ENCODE data around the gene BATF2. TPM values are rescaled to one million over a fixed set of nuclear protein-coding genes. Genes with fewer than 3 reads are reported as not detected.

BATF2 gene
- polyA plus RNA-seq, 1 experiment: 1.5 TPM

- CTCF ChIA-PET: interaction anchor here (1.3 to 2.3 kb wide), 2 partner anchors 12 to 38 kb away, joined by 3 to 6 read pairs; partner anchors contain the start of gene ARL2
- POLR2A ChIA-PET: no interaction called here
- Histone ChIP-seq H3K36me3 (ENCODE audit: control insufficient read depth, insufficient read depth, low read length) (no peaks in the 10 kb centered on the region), H3K27me3 (ENCODE audit: control insufficient read depth, insufficient read depth, low read length) (0 out of 2 replicates have a peak, but pooled peaks cover 1% of the 10 kb centered on the region), H3K4me3 (ENCODE audit: low read depth, low read length) (no peak overlapping the region)
- no peak for DNase-seq (ENCODE audit: low read depth)
- no peak for TF ChIP-seq CTCF (IDR thresholded peaks at IDR 0.05; ENCODE audit: insufficient read depth, low read depth, low read length)
Measured at GRCh38 chr11:64976651-64977050, 20.1 kb downstream of the BATF2 start.

GRCh38 chr11:64974124-64974523, 22.6 kb downstream of the BATF2 start:
- Histone ChIP-seq H3K36me3 (ENCODE audit: control insufficient read depth, insufficient read depth, low read length) (no peaks in the 10 kb centered on the region), H3K4me3 (ENCODE audit: low read depth, low read length) (no peak overlapping the region), H3K27me3 (ENCODE audit: control insufficient read depth, insufficient read depth, low read length) (0 out of 2 replicates have a peak, but pooled peaks cover 1% of the 10 kb centered on the region)
- TF ChIP-seq CTCF (IDR thresholded peaks at IDR 0.05; ENCODE audit: insufficient read depth, low read depth, low read length): no peak
- POLR2A ChIA-PET: no interaction called here
- CTCF ChIA-PET: no interaction called here
- no peak for DNase-seq (ENCODE audit: low read depth)

GRCh38 chr11:64971421-64972233, 25.1 kb downstream of the BATF2 start, which contains the start of gene MAJIN:
MAJIN (minus strand) TSS chr11:64972108; CDS start chr11:64959405, 12,703 bp downstream.
- Histone ChIP-seq H3K36me3 (ENCODE audit: control insufficient read depth, insufficient read depth, low read length) (no peaks in the 10 kb centered on the region), H3K4me3 (ENCODE audit: low read depth, low read length) (peak within 1 kb of the TSS; percentile 21), H3K27me3 (ENCODE audit: control insufficient read depth, insufficient read depth, low read length) (0 out of 2 replicates have a peak, but pooled peaks cover 1% of the 10 kb centered on the region)
- no peak for DNase-seq (ENCODE audit: low read depth)
- no peak for TF ChIP-seq CTCF (IDR thresholded peaks at IDR 0.05; ENCODE audit: insufficient read depth, low read depth, low read length)
- CTCF ChIA-PET: interaction anchor here (1.0 kb wide), 1 partner anchor 7 kb away, joined by 3 read pairs; no protein-coding TSS in a partner anchor
- POLR2A ChIA-PET: no interaction called here

- Histone ChIP-seq H3K4me3 (ENCODE audit: low read depth, low read length) (no peak overlapping the region), H3K27me3 (ENCODE audit: control insufficient read depth, insufficient read depth, low read length) (0 out of 2 replicates have a peak, but pooled peaks cover 1% of the 10 kb centered on the region), H3K36me3 (ENCODE audit: control insufficient read depth, insufficient read depth, low read length) (no peaks in the 10 kb centered on the region)
- POLR2A ChIA-PET: no interaction called here
- no peak for DNase-seq (ENCODE audit: low read depth)
- TF ChIP-seq CTCF (IDR thresholded peaks at IDR 0.05; ENCODE audit: insufficient read depth, low read depth, low read length): no peak
- CTCF ChIA-PET: interaction anchor here (1.0 kb wide), 1 partner anchor 8 kb away, joined by 3 read pairs; no protein-coding TSS in a partner anchor
Measured at GRCh38 chr11:64970731-64971151, 26.0 kb downstream of the BATF2 start.

GRCh38 chr11:64969209-64969608, 27.6 kb downstream of the BATF2 start:
- no peaks in the 10 kb centered on the region for H3K36me3 ChIP-seq (ENCODE audit: control insufficient read depth, insufficient read depth, low read length)
- no peaks in the 10 kb centered on the region for H3K27me3 ChIP-seq (ENCODE audit: control insufficient read depth, insufficient read depth, low read length)
- no peak overlapping the region for H3K4me3 ChIP-seq (ENCODE audit: low read depth, low read length)
- no peak for TF ChIP-seq CTCF (IDR thresholded peaks at IDR 0.05; ENCODE audit: insufficient read depth, low read depth, low read length)
- CTCF ChIA-PET: no interaction called here
- DNase-seq (ENCODE audit: low read depth): no peak
- POLR2A ChIA-PET: interaction anchor here (0.6 kb wide), 1 partner anchor 113 kb away, joined by 5 read pairs; no protein-coding TSS in a partner anchor
